HepG2 (cell line): Measurements from ENCODE around the gene KXD1. TPM values are rescaled to one million over a fixed set of nuclear protein-coding genes. Genes with fewer than 3 reads are reported as not detected.

Source experiments
- CEBPB ChIP-seq: IDR thresholded peaks from 2 replicates; pipeline ENCODE4 v1.6.1; 2011; ENCODE audit warnings: low read depth, low read length, improper control_type of control experiment, borderline replicate concordance
- CHCHD3 ChIP-seq: sonication (generic); formaldehyde crosslinking; IDR thresholded peaks from 2 replicates; pipeline ENCODE4 v1.8.0; 2022; ENCODE audit warnings: mild to moderate bottlenecking, missing genetic modification reagents, moderate library complexity
- EEA1 ChIP-seq: sonication (generic); formaldehyde crosslinking; IDR thresholded peaks from 2 replicates; pipeline ENCODE4 v1.5.1; 2020; ENCODE audit warnings: mild to moderate bottlenecking, missing genetic modification reagents, borderline replicate concordance
- KLF16 ChIP-seq, 2 experiments: sonication (generic) in 1 of 2; formaldehyde crosslinking in 1 of 2; IDR thresholded peaks; 2 replicates each; pipeline versions ENCODE4 v1.6.1 to v1.8.0; 2016 to 2023; ENCODE audit warnings: missing genetic modification reagents in 2 of 2, missing compliant biosample characterization in 1 of 2
- POLR2G ChIP-seq: fragments of 200-400 bp; formaldehyde crosslinking; IDR thresholded peaks from 2 replicates; pipeline ENCODE4 v1.6.1; 2018; ENCODE audit warnings: mild to moderate bottlenecking, low read depth, low read length, moderate library complexity
- TEAD2 ChIP-seq: sonication (generic); formaldehyde crosslinking; IDR thresholded peaks from 2 replicates; pipeline ENCODE4 v1.9.0; 2021; ENCODE audit warnings: missing genetic modification reagents
- ZKSCAN1 ChIP-seq: fragments of 150-350 bp; IDR thresholded peaks from 2 replicates; pipeline ENCODE4 v1.6.1; 2014; ENCODE audit warnings: low read length
- ZNF101 ChIP-seq: sonication (generic); formaldehyde crosslinking; IDR thresholded peaks from 2 replicates; pipeline ENCODE4 v1.4.0; 2020; ENCODE audit warnings: mild to moderate bottlenecking, low read depth, missing genetic modification reagents, borderline replicate concordance
- ZNF33A ChIP-seq: sonication (generic); formaldehyde crosslinking; IDR thresholded peaks from 2 replicates; pipeline ENCODE4 v1.5.1; 2020; ENCODE audit warnings: missing genetic modification reagents, mild to moderate bottlenecking, moderate library complexity, borderline replicate concordance
- ZNF598 ChIP-seq: sonication (generic); formaldehyde crosslinking; IDR thresholded peaks from 2 replicates; pipeline ENCODE4 v1.5.1; 2020; ENCODE audit warnings: mild to moderate bottlenecking, missing genetic modification reagents, borderline replicate concordance
- ZNF713 ChIP-seq: sonication (generic); formaldehyde crosslinking; IDR thresholded peaks from 2 replicates; pipeline ENCODE4 v1.4.0; 2020; ENCODE audit warnings: mild to moderate bottlenecking, missing genetic modification reagents
- polyA plus RNA-seq, 8 experiments: library from polyadenylated mRNA; depleted of rRNA in 3 of 8; stranded (reverse) in 7 of 8; unstranded in 1 of 8; fragments of >200 nt; fragmentation: Illumina TruSeq in 4 of 8; extraction: Trizol in 4 of 8; gene quantifications; 2 replicates each; pipeline versions ENCODE4 v1.2.1 to v1.2.3, GENCODE V29; 2011 to 2016; ENCODE audit warnings: low read depth in 4 of 8, missing spikeins in 1 of 8, mixed read lengths in 1 of 8; ENCODE audit not compliant: insufficient read depth in 1 of 8
- total RNA-seq, 5 experiments: library from RNA; depleted of rRNA; stranded (reverse); fragments of >200 nt; fragmentation: Illumina TruSeq; extraction: Trizol; gene quantifications; 2 replicates each; pipeline ENCODE4 v1.2.3, GENCODE V29; 2016; ENCODE audit warnings: low read depth in 1 of 5
- TF ChIP-seq, protein P1 (sequence below): sonication (generic); formaldehyde crosslinking; IDR thresholded peaks from 2 replicates; pipeline ENCODE4 v1.4.0; 2020; ENCODE audit warnings: missing genetic modification reagents, mild to moderate bottlenecking, borderline replicate concordance
- TF ChIP-seq, protein P2 (sequence below): sonication (generic); formaldehyde crosslinking; IDR thresholded peaks from 2 replicates; pipeline ENCODE4 v1.8.0; 2022; ENCODE audit warnings: missing genetic modification reagents, mild to moderate bottlenecking, inconsistent platforms, borderline replicate concordance
- TF ChIP-seq, protein P3 (sequence below): sonication (generic); formaldehyde crosslinking; IDR thresholded peaks from 2 replicates; pipeline ENCODE4 v1.5.1; 2020; ENCODE audit warnings: mild to moderate bottlenecking, missing genetic modification reagents
- TF ChIP-seq, protein P4 (sequence below): sonication (generic); formaldehyde crosslinking; IDR thresholded peaks from 2 replicates; pipeline ENCODE4 v1.8.0; 2022; ENCODE audit warnings: missing genetic modification reagents, low read depth, mild to moderate bottlenecking, borderline replicate concordance
- TF ChIP-seq, protein P5 (sequence below): sonication (generic); formaldehyde crosslinking; IDR thresholded peaks from 2 replicates; pipeline ENCODE4 v1.4.0; 2020; ENCODE audit warnings: missing genetic modification reagents
- TF ChIP-seq, protein P6 (sequence below): IDR thresholded peaks from 2 replicates; pipeline ENCODE4 v1.6.1; 2016; ENCODE audit warnings: missing compliant biosample characterization, missing genetic modification reagents, borderline replicate concordance

Gene KXD1
- total and polyA plus RNA-seq, 2 of the 13 experiments (the other 11 are each of a cell fraction or from before 2014, with no cell fraction given), result 44.6 to 143 TPM

DNA sequence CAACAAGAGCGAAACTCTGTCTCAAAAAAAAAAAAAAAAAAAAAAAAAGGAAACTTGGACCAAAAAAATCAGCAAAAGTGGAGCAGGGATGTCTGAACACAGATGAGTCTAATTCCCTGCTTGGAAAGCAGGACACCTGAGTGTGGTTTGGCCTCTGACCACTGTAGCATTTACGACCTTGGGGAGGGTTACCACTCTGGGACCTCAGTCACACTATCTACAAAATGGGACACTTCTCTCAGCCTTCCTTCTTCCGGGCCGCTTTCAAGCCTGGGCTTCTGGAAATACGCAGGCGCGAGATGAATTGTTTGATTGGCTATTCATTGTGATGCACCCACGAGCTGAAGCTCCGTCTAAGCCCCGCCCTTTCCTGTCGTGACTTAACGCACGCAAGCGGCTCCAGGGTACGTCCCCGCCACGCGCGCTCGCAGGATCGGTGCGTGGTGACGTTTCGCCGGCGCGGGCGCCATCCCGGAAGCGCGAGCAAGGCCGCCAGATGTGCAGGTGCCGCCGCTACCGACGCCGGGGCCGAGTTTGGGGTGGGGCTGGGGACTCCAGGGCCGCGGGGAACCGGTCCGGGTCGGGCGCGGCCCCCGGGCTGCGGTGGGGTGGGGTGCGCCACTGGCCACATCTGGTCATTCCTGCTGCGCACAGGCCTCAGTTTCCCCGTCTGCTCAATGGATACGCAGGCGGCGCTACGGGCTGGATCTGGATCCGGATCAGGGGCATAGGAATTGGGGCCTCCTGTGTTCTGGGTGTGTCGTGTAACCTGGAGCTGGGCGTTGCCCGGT lies at the start of gene KXD1 (continued):
- TF ChIP-seq ZNF33A (CRISPR knock-in tag) (no peak), ZNF101 (CRISPR knock-in tag) (no peak), ZKSCAN1 (no peak), ZNF598 (CRISPR knock-in tag) (0 out of 2 replicates have a peak, but pooled peaks have one; percentile 24), TEAD2 (no peak), KLF16 (CRISPR knock-in tag; IDR thresholded peaks at IDR 0.05) (peak in 1 of 2 experiments; percentile 57; a peak in 2 of 4 replicates), CHCHD3 (CRISPR knock-in tag) (no peak), EEA1 (CRISPR knock-in tag) (peak; percentile 48; the same call in 1 of the 2 replicates), ZNF713 (CRISPR knock-in tag) (no peak), POLR2G (peak; percentile 78; the same call in 1 of the 2 replicates), CEBPB (no peak)
- TF ChIP-seq, protein P1, sequence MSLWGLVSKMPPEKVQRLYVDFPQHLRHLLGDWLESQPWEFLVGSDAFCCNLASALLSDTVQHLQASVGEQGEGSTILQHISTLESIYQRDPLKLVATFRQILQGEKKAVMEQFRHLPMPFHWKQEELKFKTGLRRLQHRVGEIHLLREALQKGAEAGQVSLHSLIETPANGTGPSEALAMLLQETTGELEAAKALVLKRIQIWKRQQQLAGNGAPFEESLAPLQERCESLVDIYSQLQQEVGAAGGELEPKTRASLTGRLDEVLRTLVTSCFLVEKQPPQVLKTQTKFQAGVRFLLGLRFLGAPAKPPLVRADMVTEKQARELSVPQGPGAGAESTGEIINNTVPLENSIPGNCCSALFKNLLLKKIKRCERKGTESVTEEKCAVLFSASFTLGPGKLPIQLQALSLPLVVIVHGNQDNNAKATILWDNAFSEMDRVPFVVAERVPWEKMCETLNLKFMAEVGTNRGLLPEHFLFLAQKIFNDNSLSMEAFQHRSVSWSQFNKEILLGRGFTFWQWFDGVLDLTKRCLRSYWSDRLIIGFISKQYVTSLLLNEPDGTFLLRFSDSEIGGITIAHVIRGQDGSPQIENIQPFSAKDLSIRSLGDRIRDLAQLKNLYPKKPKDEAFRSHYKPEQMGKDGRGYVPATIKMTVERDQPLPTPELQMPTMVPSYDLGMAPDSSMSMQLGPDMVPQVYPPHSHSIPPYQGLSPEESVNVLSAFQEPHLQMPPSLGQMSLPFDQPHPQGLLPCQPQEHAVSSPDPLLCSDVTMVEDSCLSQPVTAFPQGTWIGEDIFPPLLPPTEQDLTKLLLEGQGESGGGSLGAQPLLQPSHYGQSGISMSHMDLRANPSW (CRISPR knock-in tag), result no peak
- TF ChIP-seq, protein P2, sequence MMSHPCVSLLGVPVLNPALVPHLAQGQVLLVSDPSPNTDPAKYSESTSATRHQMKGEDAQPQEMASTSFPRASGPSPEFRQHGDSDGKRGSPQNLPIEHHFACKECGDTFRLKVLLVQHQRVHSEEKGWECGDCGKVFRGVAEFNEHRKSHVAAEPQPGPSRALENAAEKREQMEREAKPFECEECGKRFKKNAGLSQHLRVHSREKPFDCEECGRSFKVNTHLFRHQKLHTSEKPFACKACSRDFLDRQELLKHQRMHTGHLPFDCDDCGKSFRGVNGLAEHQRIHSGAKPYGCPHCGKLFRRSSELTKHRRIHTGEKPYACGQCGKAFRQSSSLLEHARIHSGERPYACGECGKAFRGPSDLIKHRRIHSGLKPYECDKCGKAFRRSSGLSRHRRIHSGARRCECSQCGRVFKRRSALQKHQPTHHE, result no peak
- TF ChIP-seq, protein P3, sequence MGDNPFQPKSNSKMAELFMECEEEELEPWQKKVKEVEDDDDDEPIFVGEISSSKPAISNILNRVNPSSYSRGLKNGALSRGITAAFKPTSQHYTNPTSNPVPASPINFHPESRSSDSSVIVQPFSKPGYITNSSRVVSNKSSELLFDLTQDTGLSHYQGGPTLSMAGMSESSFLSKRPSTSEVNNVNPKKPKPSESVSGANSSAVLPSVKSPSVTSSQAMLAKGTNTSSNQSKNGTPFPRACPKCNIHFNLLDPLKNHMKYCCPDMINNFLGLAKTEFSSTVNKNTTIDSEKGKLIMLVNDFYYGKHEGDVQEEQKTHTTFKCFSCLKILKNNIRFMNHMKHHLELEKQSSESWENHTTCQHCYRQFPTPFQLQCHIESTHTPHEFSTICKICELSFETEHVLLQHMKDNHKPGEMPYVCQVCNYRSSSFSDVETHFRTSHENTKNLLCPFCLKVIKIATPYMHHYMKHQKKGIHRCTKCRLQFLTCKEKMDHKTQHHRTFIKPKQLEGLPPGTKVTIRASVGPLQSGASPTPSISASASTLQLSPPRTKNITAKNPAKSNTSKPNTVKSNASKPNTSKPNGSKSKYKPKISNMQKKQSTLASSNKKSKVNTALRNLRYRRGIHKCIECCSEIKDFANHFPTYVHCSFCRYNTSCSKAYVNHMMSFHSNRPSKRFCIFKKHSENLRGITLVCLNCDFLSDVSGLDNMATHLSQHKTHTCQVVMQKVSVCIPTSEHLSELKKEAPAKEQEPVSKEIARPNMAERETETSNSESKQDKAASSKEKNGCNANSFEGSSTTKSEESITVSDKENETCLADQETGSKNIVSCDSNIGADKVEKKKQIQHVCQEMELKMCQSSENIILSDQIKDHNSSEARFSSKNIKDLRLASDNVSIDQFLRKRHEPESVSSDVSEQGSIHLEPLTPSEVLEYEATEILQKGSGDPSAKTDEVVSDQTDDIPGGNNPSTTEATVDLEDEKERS (CRISPR knock-in tag), result peak; percentile 54; the same call in 1 of the 2 replicates
- TF ChIP-seq, protein P4, sequence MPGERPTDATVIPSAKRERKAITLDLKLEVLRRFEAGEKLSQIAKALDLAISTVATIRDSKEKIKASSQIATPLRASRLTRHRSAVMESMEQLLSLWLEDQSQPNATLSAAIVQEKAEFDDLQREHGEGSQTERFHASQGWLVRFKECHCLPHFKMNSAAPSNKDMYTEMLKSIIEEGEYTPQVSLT (CRISPR knock-in tag), result no peak
- TF ChIP-seq, protein P5, sequence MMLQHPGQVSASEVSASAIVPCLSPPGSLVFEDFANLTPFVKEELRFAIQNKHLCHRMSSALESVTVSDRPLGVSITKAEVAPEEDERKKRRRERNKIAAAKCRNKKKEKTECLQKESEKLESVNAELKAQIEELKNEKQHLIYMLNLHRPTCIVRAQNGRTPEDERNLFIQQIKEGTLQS, result no peak; the same call in 1 of the 2 replicates
- TF ChIP-seq, protein P6, sequence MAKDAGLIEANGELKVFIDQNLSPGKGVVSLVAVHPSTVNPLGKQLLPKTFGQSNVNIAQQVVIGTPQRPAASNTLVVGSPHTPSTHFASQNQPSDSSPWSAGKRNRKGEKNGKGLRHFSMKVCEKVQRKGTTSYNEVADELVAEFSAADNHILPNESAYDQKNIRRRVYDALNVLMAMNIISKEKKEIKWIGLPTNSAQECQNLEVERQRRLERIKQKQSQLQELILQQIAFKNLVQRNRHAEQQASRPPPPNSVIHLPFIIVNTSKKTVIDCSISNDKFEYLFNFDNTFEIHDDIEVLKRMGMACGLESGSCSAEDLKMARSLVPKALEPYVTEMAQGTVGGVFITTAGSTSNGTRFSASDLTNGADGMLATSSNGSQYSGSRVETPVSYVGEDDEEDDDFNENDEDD (CRISPR knock-in tag), result peak; percentile 82; the same call in 1 of the 2 replicates
